ENCODE results near the gene SEC11A. TPM values are rescaled to one million over a fixed set of nuclear protein-coding genes. Genes with fewer than 3 reads are reported as not detected.
A peak's percentile ranks its signal among the peaks of the same experiment; 100 is the strongest.

SEC11A gene
- total and polyA plus RNA-seq, 4 donors, result 56.7 to 90.2 (median 71.3) TPM

- H3K36me3 ChIP-seq (ENCODE audit: control insufficient read depth in 4 of 4, insufficient read depth in 3 of 4, low read depth in 1 of 4, low read length in 3 of 4), result peaks cover 0 to 9% (median 1%) of the 10 kb centered on the region in 4 donors
- no peak for DNase-seq (ENCODE audit: low spot score)
- peaks cover 26 to 68% (median 54%) of the 10 kb centered on the region in 4 donors for H3K4me1 ChIP-seq (ENCODE audit: control insufficient read depth in 4 of 4, insufficient read depth in 4 of 4, low read length in 3 of 4)
- no peak overlapping the region for H3K4me3 ChIP-seq (ENCODE audit: low read depth in 1 of 3, low read length in 3 of 3)
- TF ChIP-seq YY1 (IDR thresholded peaks at IDR 0.05) (no peak), FOXA2 (IDR thresholded peaks at IDR 0.05) (no peak), TAF1 (conservative IDR thresholded peaks at IDR 0.05) (no peak), RXRA (IDR thresholded peaks at IDR 0.05) (no peak)
- 42% methylated on average over 4 of the region's 4 CpGs for WGBS
- H3K9ac ChIP-seq (ENCODE audit: low read depth in 1 of 2, low read length in 2 of 2), result no peak overlapping the region
- peak overlapping the region; percentile 63 to 72 for H3K27ac ChIP-seq (ENCODE audit: low read depth in 1 of 2, low read length in 2 of 2)
- H3K27me3 ChIP-seq (ENCODE audit: control insufficient read depth in 4 of 4, insufficient read depth in 4 of 4, low read length in 3 of 4), result no peaks in the 10 kb centered on the region
- H3K9me3 ChIP-seq (ENCODE audit: control insufficient read depth in 4 of 4, low read length in 3 of 4), result no peaks in the 10 kb centered on the region
Observed at GRCh38 chr15:84761607-84762131, 45.7 kb upstream of the SEC11A start.

- no peak for DNase-seq (ENCODE audit: low spot score)
Observed at GRCh38 chr15:84760219-84760618, 44.3 kb upstream of the SEC11A start.

GRCh38 chr15:84759018-84759417, 43.1 kb upstream of the SEC11A start:
- H3K4me1 ChIP-seq (ENCODE audit: control insufficient read depth in 4 of 4, insufficient read depth in 4 of 4, low read length in 3 of 4), result peaks cover 38 to 82% (median 71%) of the 10 kb centered on the region in 4 donors
- peak overlapping the region; percentile 11 to 20 for H3K27ac ChIP-seq (ENCODE audit: low read depth in 1 of 2, low read length in 2 of 2)
- WGBS, result 43% methylated on average over 1 of the region's 1 CpG
- no peak overlapping the region for H3K4me3 ChIP-seq (ENCODE audit: low read depth in 1 of 3, low read length in 3 of 3)
- H3K27me3 ChIP-seq (ENCODE audit: control insufficient read depth in 4 of 4, insufficient read depth in 4 of 4, low read length in 3 of 4), result no peaks in the 10 kb centered on the region
- H3K9ac ChIP-seq (ENCODE audit: low read depth in 1 of 2, low read length in 2 of 2), result no peak overlapping the region
- DNase-seq (ENCODE audit: low spot score), result no peak
- H3K9me3 ChIP-seq (ENCODE audit: control insufficient read depth in 4 of 4, low read length in 3 of 4), result no peaks in the 10 kb centered on the region
- no peaks in the 10 kb centered on the region for H3K36me3 ChIP-seq (ENCODE audit: control insufficient read depth in 4 of 4, insufficient read depth in 3 of 4, low read depth in 1 of 4, low read length in 3 of 4)
- peak; percentile 63 to 69 for TF ChIP-seq HNF4A (conservative IDR thresholded peaks at IDR 0.05)
- TF ChIP-seq MAX (IDR thresholded peaks at IDR 0.05), result no peak

More at GRCh38 chr15:84760219-84760618, 44.3 kb upstream of the SEC11A start:
- Histone ChIP-seq H3K9me3 (ENCODE audit: control insufficient read depth in 4 of 4, low read length in 3 of 4) (no peaks in the 10 kb centered on the region), H3K4me3 (ENCODE audit: low read depth in 1 of 3, low read length in 3 of 3) (no peak overlapping the region), H3K4me1 (ENCODE audit: control insufficient read depth in 4 of 4, insufficient read depth in 4 of 4, low read length in 3 of 4) (peaks cover 35 to 81% (median 67%) of the 10 kb centered on the region in 4 donors), H3K36me3 (ENCODE audit: control insufficient read depth in 4 of 4, insufficient read depth in 3 of 4, low read depth in 1 of 4, low read length in 3 of 4) (peaks cover 0 to 2% (median 0%) of the 10 kb centered on the region in 4 donors), H3K27ac (ENCODE audit: low read depth in 1 of 2, low read length in 2 of 2) (no peak overlapping the region), H3K27me3 (ENCODE audit: control insufficient read depth in 4 of 4, insufficient read depth in 4 of 4, low read length in 3 of 4) (no peaks in the 10 kb centered on the region), H3K9ac (ENCODE audit: low read depth in 1 of 2, low read length in 2 of 2) (no peak overlapping the region)
- TF ChIP-seq RAD21 (IDR thresholded peaks at IDR 0.05) (no peak), NR2F2 (IDR thresholded peaks at IDR 0.05) (no peak), CTCF (IDR thresholded peaks at IDR 0.05; ENCODE audit: low read depth, low read length, missing input control) (no peak), YY1 (IDR thresholded peaks at IDR 0.05) (no peak), TAF1 (conservative IDR thresholded peaks at IDR 0.05) (no peak), HNF4G (IDR thresholded peaks at IDR 0.05) (no peak), FOXA1 (IDR thresholded peaks at IDR 0.05) (no peak), MAX (IDR thresholded peaks at IDR 0.05) (no peak), SP1 (IDR thresholded peaks at IDR 0.05) (no peak), HNF4A (conservative IDR thresholded peaks at IDR 0.05) (no peak), ATF3 (IDR thresholded peaks at IDR 0.05) (no peak), FOXA2 (IDR thresholded peaks at IDR 0.05) (no peak)
- 92% methylated on average over 1 of the region's 1 CpG for WGBS

Measured in liver (tissue), 9 donors.